AML-193 (cell line): ENCODE measurements around the gene PNMA1.

Experiments used
- DNase-seq, 2 experiments: peaks; one replicate each; lab custom pipeline; 2025; lab: John Stamatoyannopoulos, UW

Gene PNMA1

GRCh38 chr14:73663548-73664212 is 50.5 kb downstream of the PNMA1 start:
- DNase-seq: no peak

GRCh38 chr14:73662487-73662943 is 51.7 kb downstream of the PNMA1 start:
- DNase-seq: no peak

GRCh38 chr14:73661872-73662271 is 52.3 kb downstream of the PNMA1 start:
- no peak for DNase-seq
